ENCODE data around the gene TCEA2. TPM values are rescaled to one million over a fixed set of nuclear protein-coding genes. Genes with fewer than 3 reads are reported as not detected.

TCEA2 gene
- polyA plus RNA-seq, 1 donor, result 32.6 TPM

GRCh38 chr20:64073476-64074183 is 10.6 kb downstream of the TCEA2 start:
- H3K9me3 ChIP-seq (ENCODE audit: control insufficient read depth, low read depth, low read length), result no peaks in the 10 kb centered on the region
- H3K4me1 ChIP-seq (ENCODE audit: control insufficient read depth, insufficient read depth, low read length), result peaks cover 6% of the 10 kb centered on the region
- peaks cover 6% of the 10 kb centered on the region for H3K27me3 ChIP-seq (ENCODE audit: control insufficient read depth, insufficient read depth, low read length)
- H3K27ac ChIP-seq (ENCODE audit: low read length), result no peak overlapping the region
- no CpG with 5 or more reads among the region's 37 CpGs for WGBS (ENCODE audit: insufficient coverage, low lambda C conversion rate)
- no peak overlapping the region for H3K4me3 ChIP-seq (ENCODE audit: low read length)
- no peaks in the 10 kb centered on the region for H3K36me3 ChIP-seq (ENCODE audit: control insufficient read depth, insufficient read depth, low read length)
- no peak for DNase-seq

- H3K4me1 ChIP-seq (ENCODE audit: control insufficient read depth, insufficient read depth, low read length), result peaks cover 12% of the 10 kb centered on the region
- no peaks in the 10 kb centered on the region for H3K36me3 ChIP-seq (ENCODE audit: control insufficient read depth, insufficient read depth, low read length)
- H3K4me3 ChIP-seq (ENCODE audit: low read length), result no peak overlapping the region
- H3K27ac ChIP-seq (ENCODE audit: low read length), result no peak overlapping the region
- peaks cover 12% of the 10 kb centered on the region for H3K27me3 ChIP-seq (ENCODE audit: control insufficient read depth, insufficient read depth, low read length)
- WGBS (ENCODE audit: insufficient coverage, low lambda C conversion rate), result no CpG with 5 or more reads among the region's 28 CpGs
- DNase-seq, result no peak
- H3K9me3 ChIP-seq (ENCODE audit: control insufficient read depth, low read depth, low read length), result no peaks in the 10 kb centered on the region
Measured at GRCh38 chr20:64074184-64074789, 11.3 kb downstream of the TCEA2 start.

GRCh38 chr20:64074963-64075362 is 12.0 kb downstream of the TCEA2 start:
- no peak overlapping the region for H3K27ac ChIP-seq (ENCODE audit: low read length)
- no peak for DNase-seq
- no peak overlapping the region for H3K4me3 ChIP-seq (ENCODE audit: low read length)
- no peaks in the 10 kb centered on the region for H3K9me3 ChIP-seq (ENCODE audit: control insufficient read depth, low read depth, low read length)
- H3K36me3 ChIP-seq (ENCODE audit: control insufficient read depth, insufficient read depth, low read length), result no peaks in the 10 kb centered on the region
- H3K27me3 ChIP-seq (ENCODE audit: control insufficient read depth, insufficient read depth, low read length), result peaks cover 15% of the 10 kb centered on the region
- peaks cover 14% of the 10 kb centered on the region for H3K4me1 ChIP-seq (ENCODE audit: control insufficient read depth, insufficient read depth, low read length)
- no CpG with 5 or more reads among the region's 8 CpGs for WGBS (ENCODE audit: insufficient coverage, low lambda C conversion rate)

DNA sequence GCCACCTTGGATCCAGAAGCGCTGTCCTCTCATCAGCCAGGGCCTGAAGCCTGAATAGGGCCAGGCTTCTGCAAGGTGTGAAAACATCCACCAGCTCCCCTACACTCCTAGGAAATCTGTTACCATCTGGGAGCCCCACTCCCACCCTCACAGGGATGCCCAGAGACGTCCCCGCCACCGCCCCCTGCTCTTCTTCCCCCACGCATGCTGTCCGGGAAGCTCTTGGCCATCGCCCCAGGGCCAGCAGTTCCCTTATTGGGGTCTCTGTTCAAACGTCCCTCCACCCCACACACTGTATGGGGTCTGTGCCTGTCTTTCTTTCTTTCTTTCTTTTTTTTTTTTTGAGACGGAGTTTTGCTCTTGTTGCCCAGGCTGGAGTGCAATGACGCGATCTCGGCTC is 12.6 kb downstream of the TCEA2 start:
- Histone ChIP-seq H3K27me3 (ENCODE audit: control insufficient read depth, insufficient read depth, low read length) (peaks cover 21% of the 10 kb centered on the region), H3K4me1 (ENCODE audit: control insufficient read depth, insufficient read depth, low read length) (peaks cover 14% of the 10 kb centered on the region), H3K36me3 (ENCODE audit: control insufficient read depth, insufficient read depth, low read length) (no peaks in the 10 kb centered on the region), H3K27ac (ENCODE audit: low read length) (no peak overlapping the region), H3K4me3 (ENCODE audit: low read length) (no peak overlapping the region), H3K9me3 (ENCODE audit: control insufficient read depth, low read depth, low read length) (no peaks in the 10 kb centered on the region)
- WGBS (ENCODE audit: insufficient coverage, low lambda C conversion rate), result 100% methylated on average over 1 of the region's 12 CpGs
- no peak for DNase-seq

DNA sequence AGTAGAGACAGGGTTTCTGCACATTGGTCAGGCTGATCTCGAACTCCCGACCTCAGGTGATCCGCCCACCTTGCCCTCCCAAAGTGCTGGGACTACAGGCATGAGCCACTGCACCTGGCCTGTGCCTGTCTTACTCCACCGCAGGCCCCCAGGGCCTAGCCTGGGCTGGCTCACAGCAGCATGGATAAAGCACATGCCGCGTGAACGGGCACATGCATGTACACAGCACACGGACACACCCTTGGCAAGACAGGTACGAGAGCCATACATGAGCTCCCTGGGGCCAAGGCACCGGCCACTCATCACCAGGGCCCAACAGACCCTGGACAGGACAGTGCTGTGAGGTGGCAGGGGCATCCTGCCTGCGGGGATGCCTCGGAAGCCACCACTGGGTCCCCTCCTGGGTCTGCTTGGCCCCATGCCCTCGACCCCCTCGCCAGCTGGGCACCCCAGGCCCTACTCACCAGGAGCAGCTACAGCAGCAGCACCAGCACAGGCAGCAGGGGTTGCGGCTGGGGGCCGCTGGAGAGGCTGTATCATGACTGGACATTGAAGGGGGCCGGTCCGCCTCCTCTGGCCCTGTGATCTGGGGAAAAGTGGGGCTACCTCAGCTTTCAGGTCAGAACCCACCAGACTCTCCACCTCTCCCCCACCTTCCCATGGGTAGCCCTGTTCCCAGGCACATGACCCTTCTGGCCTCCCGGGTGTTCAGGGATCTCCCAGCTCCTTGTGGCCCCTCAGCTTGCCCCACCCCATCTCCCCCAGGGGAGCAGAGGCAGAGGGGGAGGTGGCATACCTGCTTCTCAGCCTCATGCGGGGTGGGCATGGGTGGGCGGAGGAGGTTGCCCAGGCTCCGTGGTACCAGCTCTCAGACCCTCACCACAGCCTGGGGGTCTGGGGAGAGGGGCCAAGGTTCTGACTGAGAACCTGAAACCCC is 13.3 kb downstream of the TCEA2 start:
- no peak for DNase-seq
- Histone ChIP-seq H3K4me1 (ENCODE audit: control insufficient read depth, insufficient read depth, low read length) (peaks cover 14% of the 10 kb centered on the region), H3K36me3 (ENCODE audit: control insufficient read depth, insufficient read depth, low read length) (no peaks in the 10 kb centered on the region), H3K27me3 (ENCODE audit: control insufficient read depth, insufficient read depth, low read length) (peaks cover 27% of the 10 kb centered on the region), H3K4me3 (ENCODE audit: low read length) (no peak overlapping the region), H3K27ac (ENCODE audit: low read length) (no peak overlapping the region), H3K9me3 (ENCODE audit: control insufficient read depth, low read depth, low read length) (no peaks in the 10 kb centered on the region)
- WGBS (ENCODE audit: insufficient coverage, low lambda C conversion rate), result no CpG with 5 or more reads among the region's 22 CpGs

DNA sequence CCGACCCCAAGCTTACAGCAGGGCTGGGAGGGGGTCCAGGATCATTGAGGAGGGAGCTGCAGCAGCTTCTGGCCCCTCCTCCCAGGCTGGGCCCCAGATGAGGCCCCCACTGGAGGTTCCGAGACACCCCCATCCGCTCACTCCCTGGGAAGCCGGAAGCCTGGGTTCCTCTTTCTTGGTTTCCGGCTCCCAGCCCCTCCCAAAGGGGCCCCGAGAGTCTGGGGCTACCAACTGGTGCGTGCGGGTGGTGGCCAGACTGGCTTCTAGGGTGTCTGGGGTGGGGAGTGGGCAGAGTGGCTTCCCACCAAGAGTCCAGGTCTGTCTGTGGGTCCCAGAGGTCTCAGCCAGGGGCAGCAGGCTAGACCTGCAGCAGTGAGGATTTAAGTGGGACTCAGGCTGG is 14.1 kb downstream of the TCEA2 start:
- Histone ChIP-seq H3K36me3 (ENCODE audit: control insufficient read depth, insufficient read depth, low read length) (no peaks in the 10 kb centered on the region), H3K27ac (ENCODE audit: low read length) (no peak overlapping the region), H3K9me3 (ENCODE audit: control insufficient read depth, low read depth, low read length) (no peaks in the 10 kb centered on the region), H3K4me3 (ENCODE audit: low read length) (no peak overlapping the region), H3K4me1 (ENCODE audit: control insufficient read depth, insufficient read depth, low read length) (peaks cover 14% of the 10 kb centered on the region), H3K27me3 (ENCODE audit: control insufficient read depth, insufficient read depth, low read length) (peaks cover 35% of the 10 kb centered on the region)
- no peak for DNase-seq
- WGBS (ENCODE audit: insufficient coverage, low lambda C conversion rate), result no CpG with 5 or more reads among the region's 8 CpGs

- H3K4me3 ChIP-seq (ENCODE audit: low read length), result no peak overlapping the region
- H3K4me1 ChIP-seq (ENCODE audit: control insufficient read depth, insufficient read depth, low read length), result peaks cover 14% of the 10 kb centered on the region
Measured at GRCh38 chr20:64077541-64077875, 14.5 kb downstream of the TCEA2 start.

DNA sequence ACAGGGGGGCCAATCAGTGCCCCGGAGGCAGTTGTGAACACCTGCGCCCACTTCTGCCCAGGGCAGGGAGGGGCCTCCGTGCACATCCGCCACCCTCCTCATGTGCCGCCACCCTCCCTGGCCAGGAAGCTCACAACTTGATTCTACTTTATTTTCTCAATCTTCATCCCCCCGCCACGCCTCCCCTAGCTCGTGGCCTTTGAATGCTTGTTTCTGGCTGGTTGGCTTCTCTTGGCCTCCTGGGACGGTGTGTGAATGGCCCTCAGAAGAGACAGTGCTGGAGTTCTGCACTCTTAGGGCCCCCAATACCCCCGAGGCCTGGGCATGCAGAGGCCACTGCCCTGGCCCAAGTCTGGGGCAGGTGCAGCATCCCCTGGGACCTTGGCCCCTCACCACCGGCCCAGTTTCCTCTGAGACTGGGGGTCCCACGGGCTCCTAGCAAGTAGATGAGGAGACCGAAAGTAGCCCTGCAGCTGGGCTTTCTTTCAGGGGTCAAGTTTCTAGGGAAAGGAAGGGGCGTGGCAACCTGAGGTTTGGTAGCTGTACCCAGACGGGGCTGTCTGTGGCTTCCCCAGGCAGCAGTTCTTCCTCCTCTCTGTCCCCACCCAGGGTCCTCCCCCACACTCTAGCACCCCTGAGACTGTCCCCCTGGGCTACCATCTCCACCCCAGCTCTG is 15.0 kb downstream of the TCEA2 start:
- no peak for DNase-seq
- Histone ChIP-seq H3K4me1 (ENCODE audit: control insufficient read depth, insufficient read depth, low read length) (peaks cover 16% of the 10 kb centered on the region), H3K36me3 (ENCODE audit: control insufficient read depth, insufficient read depth, low read length) (no peaks in the 10 kb centered on the region), H3K27ac (ENCODE audit: low read length) (no peak overlapping the region), H3K27me3 (ENCODE audit: control insufficient read depth, insufficient read depth, low read length) (peaks cover 44% of the 10 kb centered on the region), H3K9me3 (ENCODE audit: control insufficient read depth, low read depth, low read length) (no peaks in the 10 kb centered on the region), H3K4me3 (ENCODE audit: low read length) (peak overlapping the region; percentile 0)
- 93% methylated on average over 3 of the region's 15 CpGs for WGBS (ENCODE audit: insufficient coverage, low lambda C conversion rate)

More at GRCh38 chr20:64077541-64077875, 14.5 kb downstream of the TCEA2 start:
- Histone ChIP-seq H3K36me3 (ENCODE audit: control insufficient read depth, insufficient read depth, low read length) (no peaks in the 10 kb centered on the region), H3K9me3 (ENCODE audit: control insufficient read depth, low read depth, low read length) (no peaks in the 10 kb centered on the region), H3K27ac (ENCODE audit: low read length) (no peak overlapping the region), H3K27me3 (ENCODE audit: control insufficient read depth, insufficient read depth, low read length) (peaks cover 39% of the 10 kb centered on the region)
- no CpG with 5 or more reads among the region's 7 CpGs for WGBS (ENCODE audit: insufficient coverage, low lambda C conversion rate)
- DNase-seq, result no peak

GRCh38 chr20:64078934-64079272 is 15.9 kb downstream of the TCEA2 start:
- peaks cover 20% of the 10 kb centered on the region for H3K4me1 ChIP-seq (ENCODE audit: control insufficient read depth, insufficient read depth, low read length)
- WGBS (ENCODE audit: insufficient coverage, low lambda C conversion rate), result no CpG with 5 or more reads among the region's 4 CpGs
- DNase-seq, result no peak
- H3K27me3 ChIP-seq (ENCODE audit: control insufficient read depth, insufficient read depth, low read length), result peaks cover 52% of the 10 kb centered on the region
- peak overlapping the region; percentile 56 for H3K4me3 ChIP-seq (ENCODE audit: low read length)
- H3K27ac ChIP-seq (ENCODE audit: low read length), result no peak overlapping the region
- no peaks in the 10 kb centered on the region for H3K9me3 ChIP-seq (ENCODE audit: control insufficient read depth, low read depth, low read length)
- no peaks in the 10 kb centered on the region for H3K36me3 ChIP-seq (ENCODE audit: control insufficient read depth, insufficient read depth, low read length)
